IPS-15b (cell line): ENCODE results near the gene GNPDA1.
A peak's percentile ranks its signal among the peaks of the same experiment; 100 is the strongest.

Source experiments
- H3K27me3 ChIP-seq: one replicate; pipeline ENCODE4 v1.6.1; 2013; ENCODE audit warnings: low read length; ENCODE audit not compliant: control insufficient read depth, insufficient read depth
- H3K36me3 ChIP-seq: one replicate; pipeline ENCODE4 v1.6.1; 2013; ENCODE audit warnings: low read length; ENCODE audit not compliant: control insufficient read depth, insufficient read depth
- H3K4me1 ChIP-seq: one replicate; pipeline ENCODE4 v1.6.1; 2013; ENCODE audit warnings: mild to moderate bottlenecking, low read length; ENCODE audit not compliant: control insufficient read depth, insufficient read depth
- H3K4me3 ChIP-seq: one replicate; pipeline ENCODE4 v1.5.1; 2013; ENCODE audit warnings: low read depth, low read length
- H3K9ac ChIP-seq: one replicate; pipeline ENCODE4 v1.6.1; 2013; ENCODE audit warnings: low read depth, mild to moderate bottlenecking, low read length
- H3K9me3 ChIP-seq: one replicate; pipeline ENCODE4 v1.6.1; 2013; ENCODE audit warnings: mild to moderate bottlenecking, low read length; ENCODE audit not compliant: control insufficient read depth, insufficient read depth

The GNPDA1 gene

DNA sequence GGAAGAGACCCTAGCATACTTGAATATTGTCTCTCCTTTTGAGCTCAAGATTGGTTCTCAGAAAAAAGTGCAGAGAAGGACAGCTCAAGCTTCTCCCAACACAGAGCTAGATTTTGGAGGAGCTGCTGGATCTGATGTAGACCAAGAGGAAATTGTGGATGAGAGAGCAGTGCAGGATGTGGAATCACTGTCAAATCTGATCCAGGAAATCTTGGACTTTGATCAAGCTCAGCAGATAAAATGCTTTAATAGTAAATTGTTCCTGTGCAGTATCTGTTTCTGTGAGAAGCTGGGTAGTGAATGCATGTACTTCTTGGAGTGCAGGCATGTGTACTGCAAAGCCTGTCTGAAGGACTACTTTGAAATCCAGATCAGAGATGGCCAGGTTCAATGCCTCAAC is 34.4 kb downstream of the GNPDA1 start:
- Histone ChIP-seq H3K4me1 (no peaks in the 10 kb centered on the region), H3K36me3 (peaks cover 5% of the 10 kb centered on the region), H3K4me3 (no peak overlapping the region), H3K9ac (no peak overlapping the region), H3K27me3 (no peaks in the 10 kb centered on the region), H3K9me3 (no peaks in the 10 kb centered on the region)

DNA sequence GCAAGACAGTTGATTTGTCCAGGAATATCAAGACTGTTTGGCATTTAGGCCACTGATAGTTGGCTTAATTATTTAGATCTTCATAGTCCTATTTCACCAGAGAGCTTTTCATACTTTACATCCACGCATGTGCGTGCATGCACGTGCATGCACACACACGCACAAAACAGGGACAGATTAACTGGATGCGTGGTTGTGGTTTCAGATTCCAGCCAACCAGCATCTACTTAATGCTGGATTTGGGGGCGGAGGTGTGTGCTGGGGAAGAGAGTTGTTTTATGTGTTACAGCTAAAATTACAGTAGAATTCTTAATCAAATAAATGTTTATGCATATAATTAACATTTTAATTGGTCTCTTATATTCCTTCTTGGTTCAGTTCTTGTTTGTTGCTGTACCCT is 36.7 kb downstream of the GNPDA1 start:
- H3K9me3 ChIP-seq = no peaks in the 10 kb centered on the region
- no peak overlapping the region for H3K9ac ChIP-seq
- H3K4me1 ChIP-seq = no peaks in the 10 kb centered on the region
- no peaks in the 10 kb centered on the region for H3K27me3 ChIP-seq
- H3K36me3 ChIP-seq = peaks cover 5% of the 10 kb centered on the region
- H3K4me3 ChIP-seq = no peak overlapping the region

DNA sequence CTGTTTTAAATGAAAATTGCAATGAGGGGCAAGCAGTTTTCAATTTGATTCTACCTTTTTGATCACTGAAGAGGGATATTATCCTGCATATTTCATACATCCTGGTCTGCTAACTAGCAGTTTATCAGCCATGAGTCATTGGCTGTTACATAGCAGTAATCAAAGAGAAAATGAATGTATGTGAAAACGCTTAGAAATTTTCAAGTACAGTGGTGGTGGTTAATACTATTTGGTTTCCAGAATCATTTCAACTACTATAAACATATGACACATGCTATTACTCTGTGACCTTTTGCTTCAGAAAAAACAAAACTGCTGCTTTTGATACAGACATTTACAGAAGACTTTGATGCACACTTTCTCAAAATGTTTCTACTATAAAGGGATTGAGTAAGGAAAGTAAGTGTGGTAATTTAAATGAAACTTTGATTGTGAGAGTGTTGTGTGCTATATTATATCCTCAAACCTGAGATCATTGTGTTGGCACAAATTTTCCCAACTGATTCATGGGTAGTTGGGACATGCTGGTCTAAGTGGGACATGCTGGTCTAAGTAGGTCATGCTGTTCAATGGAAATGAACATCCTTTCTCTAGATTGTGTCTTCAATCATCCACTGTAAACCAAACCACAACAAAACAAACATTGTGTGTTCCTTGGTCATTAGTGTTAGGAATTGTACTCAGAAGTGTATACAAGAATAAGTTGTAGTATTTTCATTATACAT is 38.8 kb downstream of the GNPDA1 start:
- Histone ChIP-seq H3K4me3 (no peak overlapping the region), H3K36me3 (no peaks in the 10 kb centered on the region), H3K27me3 (no peaks in the 10 kb centered on the region), H3K4me1 (peaks cover 3% of the 10 kb centered on the region), H3K9me3 (no peaks in the 10 kb centered on the region), H3K9ac (no peak overlapping the region)

DNA sequence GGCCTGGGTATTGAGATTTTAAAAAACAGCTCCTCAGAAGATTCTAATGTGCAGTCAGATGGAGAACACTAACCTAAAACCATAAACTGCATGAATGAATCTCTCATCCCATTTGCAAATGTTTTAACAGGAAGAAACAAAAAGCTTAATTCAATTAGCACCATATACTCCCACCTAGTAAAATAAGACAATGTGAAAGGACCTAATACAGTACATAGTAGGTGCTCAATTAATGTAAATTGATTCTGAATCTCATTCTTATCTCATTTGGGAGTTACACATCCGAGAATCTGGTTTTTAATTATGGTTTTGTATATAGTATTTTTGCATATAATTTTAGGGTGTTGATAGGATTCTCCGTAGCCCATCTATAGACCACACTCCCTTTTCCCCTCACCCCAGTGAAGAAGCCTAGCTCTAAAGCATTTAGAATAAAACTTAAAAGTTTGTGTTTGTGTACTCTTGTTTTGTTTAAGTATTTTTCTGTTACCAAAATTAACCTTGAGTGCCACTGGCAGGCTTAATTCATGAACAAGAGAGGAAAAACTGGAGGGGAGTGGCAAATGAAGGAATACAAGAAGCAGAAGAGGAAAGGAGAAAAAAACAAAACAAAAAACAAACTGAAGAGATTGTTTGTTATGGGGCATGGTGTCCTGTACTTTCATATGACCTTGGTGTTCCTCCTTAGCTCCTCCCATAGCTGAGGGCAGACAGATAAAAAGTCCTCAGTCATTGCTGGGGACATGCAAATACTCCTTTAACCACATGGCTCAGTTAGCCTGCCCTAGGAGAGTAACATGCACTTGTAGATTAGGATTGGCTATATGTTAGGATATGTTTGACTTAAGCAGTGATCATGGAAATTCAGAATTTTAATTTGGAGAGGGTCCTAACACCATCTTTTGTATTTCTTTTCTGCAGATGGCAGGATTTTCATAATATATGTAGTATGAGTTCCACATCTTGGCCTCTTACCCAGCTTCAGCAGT is 42.8 kb downstream of the GNPDA1 start:
- Histone ChIP-seq H3K9ac (peak overlapping the region; percentile 57), H3K4me1 (peaks cover 6% of the 10 kb centered on the region), H3K36me3 (no peaks in the 10 kb centered on the region), H3K9me3 (no peaks in the 10 kb centered on the region), H3K27me3 (no peaks in the 10 kb centered on the region), H3K4me3 (peak overlapping the region; percentile 90)

DNA sequence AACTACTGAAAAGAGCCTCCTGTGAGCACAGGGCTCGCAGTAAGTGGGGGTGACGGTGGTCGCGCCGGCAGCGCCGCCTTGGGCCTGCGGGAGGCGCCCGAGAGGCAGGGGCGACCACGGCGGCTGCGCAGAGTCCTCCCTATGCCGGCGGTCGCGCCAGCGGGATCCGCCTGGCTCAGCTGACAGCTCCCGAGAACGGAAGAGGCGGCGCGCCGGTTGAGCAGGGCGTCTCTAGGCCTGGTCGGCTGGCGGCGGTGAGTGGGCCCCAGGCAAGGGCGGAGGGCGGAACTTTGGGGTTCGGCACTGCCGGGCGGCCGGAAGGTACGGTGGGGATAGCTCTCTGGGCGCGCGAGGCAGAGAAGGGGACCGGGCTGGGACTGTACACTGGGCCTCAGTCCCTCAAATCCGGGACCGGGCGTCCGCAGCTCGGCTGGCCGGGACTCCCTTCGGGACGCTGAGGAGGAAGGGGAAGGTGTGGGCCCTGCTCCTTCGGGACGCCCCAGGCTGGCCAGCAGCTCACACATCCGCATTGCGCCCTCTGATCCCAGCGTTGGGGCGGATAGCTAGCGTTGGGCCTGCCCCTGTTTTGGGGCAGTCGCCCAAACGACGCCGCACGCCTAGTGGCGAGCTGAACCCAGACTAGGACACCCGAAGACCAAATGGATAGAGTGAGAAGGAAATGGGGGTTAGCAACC is 43.8 kb downstream of the GNPDA1 start, which contains the start of gene RNF14:
Gene RNF14 (plus strand): TSS at position 192 of the 695 bp plus-strand sequence. CDS start 4,484 bp downstream, outside the sequence.
- Histone ChIP-seq H3K4me3 (peak within 1 kb of the TSS; percentile 90), H3K27me3 (no peaks in the 10 kb centered on the region), H3K4me1 (peaks cover 6% of the 10 kb centered on the region), H3K36me3 (no peaks in the 10 kb centered on the region), H3K9ac (peak within 1 kb of the TSS; percentile 67), H3K9me3 (no peaks in the 10 kb centered on the region)

DNA sequence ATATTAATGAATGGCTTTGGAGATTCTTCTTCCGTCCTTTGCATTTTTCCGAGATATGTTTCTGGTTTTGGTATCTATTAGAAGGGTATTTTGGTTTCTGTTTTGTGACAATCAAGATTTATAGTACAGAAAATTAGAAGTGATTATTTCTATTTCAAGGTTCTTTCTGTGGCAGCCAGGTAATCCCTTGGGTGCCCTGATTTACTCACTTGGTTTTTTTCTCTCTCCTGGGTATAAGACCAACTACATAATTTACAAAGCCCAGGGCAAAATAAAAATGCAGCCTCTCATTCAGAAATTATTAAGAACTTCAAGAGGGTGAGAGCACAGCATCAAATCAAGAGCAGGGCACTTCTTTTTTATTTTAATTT is 45.9 kb downstream of the GNPDA1 start:
- Histone ChIP-seq H3K9ac (no peak overlapping the region), H3K4me3 (no peak overlapping the region), H3K27me3 (no peaks in the 10 kb centered on the region), H3K4me1 (peaks cover 6% of the 10 kb centered on the region), H3K9me3 (no peaks in the 10 kb centered on the region), H3K36me3 (no peaks in the 10 kb centered on the region)

DNA sequence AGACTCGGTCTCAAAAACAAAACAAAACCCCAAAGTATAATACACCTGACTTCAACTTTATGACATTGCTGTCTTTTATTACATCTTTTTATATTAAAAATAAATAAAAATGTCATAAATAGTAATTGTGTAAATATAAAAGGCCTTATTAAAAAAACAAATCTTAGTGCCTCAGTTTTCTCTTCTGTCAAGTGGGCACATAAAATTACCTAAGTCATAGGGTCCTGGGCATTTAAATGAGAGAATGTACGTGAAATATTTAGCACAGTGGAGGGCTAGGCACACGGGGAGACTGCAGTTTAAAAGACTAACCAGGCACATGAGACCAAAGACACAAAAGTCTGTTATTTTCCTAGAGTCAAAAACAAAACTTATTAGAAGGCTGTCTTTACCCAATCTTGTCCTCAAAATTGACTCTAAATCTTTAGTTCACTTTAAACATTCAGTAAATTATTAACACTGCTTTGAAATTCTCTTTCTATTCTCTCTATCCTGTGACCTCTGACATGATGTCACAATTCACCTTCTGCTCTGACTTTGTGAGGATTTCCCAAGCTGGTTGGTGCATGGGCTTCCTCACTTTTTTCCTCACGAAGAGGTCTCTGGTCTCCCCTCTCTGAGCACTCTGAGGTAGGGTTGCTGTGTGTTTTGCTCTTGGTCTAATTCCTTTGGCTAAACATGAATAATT is 46.4 kb downstream of the GNPDA1 start:
- Histone ChIP-seq H3K9ac (no peak overlapping the region), H3K27me3 (no peaks in the 10 kb centered on the region), H3K4me3 (no peak overlapping the region)

DNA sequence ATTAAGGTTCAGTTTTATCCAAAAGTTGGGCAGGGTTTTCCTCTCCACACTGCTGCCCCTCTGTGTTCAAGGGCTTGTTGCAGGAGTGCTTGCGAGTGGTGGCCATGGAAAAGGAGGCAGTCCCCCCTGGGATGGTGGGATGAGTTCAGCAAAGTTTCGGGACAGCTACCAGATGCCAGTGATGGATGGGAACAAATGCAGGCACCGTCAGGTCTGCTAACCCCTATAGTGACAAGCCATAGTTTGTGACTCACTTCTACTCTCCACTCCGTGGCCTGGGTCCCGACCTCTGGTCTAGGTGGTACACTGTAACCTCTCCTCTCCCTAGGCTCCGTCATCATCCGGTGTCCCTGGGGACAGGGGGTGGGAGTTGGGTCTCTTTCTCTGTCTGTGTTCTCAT is 47.8 kb downstream of the GNPDA1 start:
- Histone ChIP-seq H3K9me3 (no peaks in the 10 kb centered on the region), H3K27me3 (no peaks in the 10 kb centered on the region), H3K4me1 (peaks cover 8% of the 10 kb centered on the region), H3K4me3 (no peak overlapping the region), H3K36me3 (no peaks in the 10 kb centered on the region), H3K9ac (no peak overlapping the region)

More for the DNA sequence above, 46.4 kb downstream of the GNPDA1 start:
- Histone ChIP-seq H3K4me1 (peaks cover 6% of the 10 kb centered on the region), H3K9me3 (no peaks in the 10 kb centered on the region), H3K36me3 (no peaks in the 10 kb centered on the region)

DNA sequence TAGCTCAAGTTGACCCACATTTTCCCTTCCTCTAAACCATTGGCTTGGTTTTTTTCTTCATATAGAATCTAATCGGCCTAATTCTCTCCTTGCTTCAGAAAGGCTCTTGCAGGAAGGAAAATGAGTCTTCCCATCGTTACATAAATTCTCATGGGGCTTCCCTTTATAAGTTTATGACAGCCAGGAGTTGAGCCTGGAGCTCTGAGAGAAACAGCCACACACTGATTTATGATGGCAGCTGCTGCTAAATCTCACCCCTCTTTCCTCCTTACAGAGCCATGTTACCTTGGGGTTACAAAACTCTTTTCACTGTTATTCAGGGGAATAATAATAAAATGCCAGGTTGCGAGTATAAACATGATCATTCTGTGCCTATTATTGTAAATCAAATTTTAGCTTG is 49.1 kb downstream of the GNPDA1 start:
- Histone ChIP-seq H3K4me3 (no peak overlapping the region), H3K27me3 (no peaks in the 10 kb centered on the region), H3K9me3 (no peaks in the 10 kb centered on the region), H3K36me3 (no peaks in the 10 kb centered on the region), H3K4me1 (peaks cover 8% of the 10 kb centered on the region), H3K9ac (no peak overlapping the region)

DNA sequence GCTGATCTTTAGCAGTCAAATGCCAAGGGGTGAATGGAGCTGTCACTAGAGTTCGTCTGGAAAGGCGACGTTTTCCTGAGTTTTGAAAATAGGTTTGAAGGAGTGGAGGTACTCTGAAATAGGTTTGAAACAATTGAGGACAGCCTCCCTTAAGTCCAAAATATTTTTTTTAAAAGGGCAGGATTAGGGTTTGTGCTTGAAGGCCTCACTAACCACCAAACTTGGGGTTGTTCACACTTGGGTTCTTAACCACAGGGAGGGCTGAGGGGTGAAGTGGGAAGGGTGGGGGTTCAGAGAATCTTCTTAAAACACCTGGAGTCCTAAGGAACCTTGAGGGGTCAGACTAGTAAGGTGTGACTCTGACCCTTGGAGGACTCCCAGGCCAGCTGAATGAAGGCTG is 51.4 kb downstream of the GNPDA1 start:
- no peaks in the 10 kb centered on the region for H3K27me3 ChIP-seq
- no peaks in the 10 kb centered on the region for H3K36me3 ChIP-seq
- H3K9ac ChIP-seq = no peak overlapping the region
- H3K4me3 ChIP-seq = no peak overlapping the region
- peaks cover 6% of the 10 kb centered on the region for H3K4me1 ChIP-seq
- H3K9me3 ChIP-seq = no peaks in the 10 kb centered on the region
